ENCODE data around the gene CDKAL1. TPM values are rescaled to one million over a fixed set of nuclear protein-coding genes. Genes with fewer than 3 reads are reported as not detected.

Gene CDKAL1
- total RNA-seq, 2 donors from 2014 or later = 23.5 to 26.4 TPM

DNA sequence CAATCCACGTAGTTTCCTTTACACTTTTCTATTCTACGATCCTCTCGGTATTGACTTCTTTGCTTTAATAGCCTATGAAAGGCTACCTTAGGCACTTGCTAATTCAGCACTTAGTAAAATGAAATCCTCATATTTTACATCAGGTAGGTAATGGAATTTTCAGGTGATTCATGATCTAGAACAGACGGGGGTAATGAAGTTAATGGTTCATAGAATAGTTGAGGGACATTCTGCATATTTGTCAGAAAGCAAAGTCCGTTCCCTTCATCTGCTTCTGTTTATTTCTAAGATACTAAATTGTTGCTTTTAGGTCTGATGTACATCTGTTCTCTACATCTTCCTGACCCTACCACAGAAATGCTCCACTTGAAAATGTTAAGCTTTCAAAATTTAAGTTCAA lies 431.7 kb downstream of the CDKAL1 start:
- Histone ChIP-seq H3K4me1 (ENCODE audit: control insufficient read depth, insufficient read depth, low read length) (no peaks in the 10 kb centered on the region), H3K9ac (ENCODE audit: extremely low read depth, low read length, poor library complexity, severe bottlenecking) (no peak overlapping the region), H3K36me3 (ENCODE audit: control insufficient read depth, insufficient read depth, low read length) (no peaks in the 10 kb centered on the region), H3K27ac (ENCODE audit: low read depth, low read length) (no peak overlapping the region), H3K9me3 (ENCODE audit: control insufficient read depth, low read length) (peaks cover 35% of the 10 kb centered on the region), H3K4me3 (ENCODE audit: low read length) (no peak overlapping the region), H3K27me3 (ENCODE audit: control insufficient read depth, insufficient read depth, low read length, poor library complexity, severe bottlenecking) (no peaks in the 10 kb centered on the region)
- no peak overlapping the region for H3K4me3 Mint-ChIP-seq
- TF ChIP-seq, protein P1, sequence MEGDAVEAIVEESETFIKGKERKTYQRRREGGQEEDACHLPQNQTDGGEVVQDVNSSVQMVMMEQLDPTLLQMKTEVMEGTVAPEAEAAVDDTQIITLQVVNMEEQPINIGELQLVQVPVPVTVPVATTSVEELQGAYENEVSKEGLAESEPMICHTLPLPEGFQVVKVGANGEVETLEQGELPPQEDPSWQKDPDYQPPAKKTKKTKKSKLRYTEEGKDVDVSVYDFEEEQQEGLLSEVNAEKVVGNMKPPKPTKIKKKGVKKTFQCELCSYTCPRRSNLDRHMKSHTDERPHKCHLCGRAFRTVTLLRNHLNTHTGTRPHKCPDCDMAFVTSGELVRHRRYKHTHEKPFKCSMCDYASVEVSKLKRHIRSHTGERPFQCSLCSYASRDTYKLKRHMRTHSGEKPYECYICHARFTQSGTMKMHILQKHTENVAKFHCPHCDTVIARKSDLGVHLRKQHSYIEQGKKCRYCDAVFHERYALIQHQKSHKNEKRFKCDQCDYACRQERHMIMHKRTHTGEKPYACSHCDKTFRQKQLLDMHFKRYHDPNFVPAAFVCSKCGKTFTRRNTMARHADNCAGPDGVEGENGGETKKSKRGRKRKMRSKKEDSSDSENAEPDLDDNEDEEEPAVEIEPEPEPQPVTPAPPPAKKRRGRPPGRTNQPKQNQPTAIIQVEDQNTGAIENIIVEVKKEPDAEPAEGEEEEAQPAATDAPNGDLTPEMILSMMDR (conservative IDR thresholded peaks at IDR 0.05) = no peak
- H3K36me3 Mint-ChIP-seq (ENCODE audit: low read depth) = peaks cover 13% of the 10 kb centered on the region
- H3K27ac Mint-ChIP-seq = no peak overlapping the region
- H3K9me3 Mint-ChIP-seq = peaks cover 17% of the 10 kb centered on the region
- H3K4me1 Mint-ChIP-seq = no peaks in the 10 kb centered on the region
- no peak for DNase-seq
- H3K27me3 Mint-ChIP-seq (ENCODE audit: insufficient read depth) = no peaks in the 10 kb centered on the region
- WGBS, 2 experiments (ENCODE audit: insufficient coverage in 1 of 2, insufficient read length in 1 of 2) = 97% methylated on average over 5 of the region's 5 CpGs; no CpG with 5 or more reads in 1 of the 2 experiments

DNA sequence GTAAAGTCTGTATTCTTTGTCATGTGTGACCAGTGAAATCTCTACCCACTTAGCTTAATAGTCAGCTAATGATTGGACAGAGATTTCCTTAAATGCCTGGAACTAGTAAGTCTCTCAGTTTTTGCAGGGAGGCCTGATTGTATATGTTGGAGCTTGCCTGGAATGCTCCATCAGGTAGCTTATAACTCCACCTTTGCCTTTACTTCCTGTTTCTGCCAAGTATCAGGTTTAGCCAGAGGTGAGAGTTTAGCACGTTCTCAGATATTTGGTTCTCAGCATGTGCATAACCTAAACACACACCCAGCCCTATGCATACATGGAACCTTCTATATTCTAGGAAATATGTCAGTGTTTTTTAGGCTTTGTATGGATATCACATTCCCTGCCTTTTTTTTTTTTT lies 435.3 kb downstream of the CDKAL1 start:
- DNase-seq = no peak
- no peak overlapping the region for H3K9ac ChIP-seq (ENCODE audit: extremely low read depth, low read length, poor library complexity, severe bottlenecking)
- Mint-ChIP-seq H3K27ac (no peak overlapping the region), H3K9me3 (peaks cover 17% of the 10 kb centered on the region), H3K27me3 (ENCODE audit: insufficient read depth) (no peaks in the 10 kb centered on the region), H3K4me3 (no peak overlapping the region), H3K36me3 (ENCODE audit: low read depth) (peaks cover 9% of the 10 kb centered on the region), H3K4me1 (no peaks in the 10 kb centered on the region)
- H3K4me3 ChIP-seq (ENCODE audit: low read length) = no peak overlapping the region
- WGBS, 2 experiments (ENCODE audit: insufficient coverage in 1 of 2, insufficient read length in 1 of 2) = 88% methylated on average over 1 of the region's 1 CpG; no CpG with 5 or more reads in 1 of the 2 experiments
- H3K27ac ChIP-seq (ENCODE audit: low read depth, low read length) = no peak overlapping the region
- H3K9me3 ChIP-seq (ENCODE audit: control insufficient read depth, low read length) = peaks cover 35% of the 10 kb centered on the region
- H3K36me3 ChIP-seq (ENCODE audit: control insufficient read depth, insufficient read depth, low read length) = no peaks in the 10 kb centered on the region
- H3K27me3 ChIP-seq (ENCODE audit: control insufficient read depth, insufficient read depth, low read length, poor library complexity, severe bottlenecking) = no peaks in the 10 kb centered on the region
- H3K4me1 ChIP-seq (ENCODE audit: control insufficient read depth, insufficient read depth, low read length) = no peaks in the 10 kb centered on the region
- TF ChIP-seq, protein P1 (conservative IDR thresholded peaks at IDR 0.05) = no peak

DNA sequence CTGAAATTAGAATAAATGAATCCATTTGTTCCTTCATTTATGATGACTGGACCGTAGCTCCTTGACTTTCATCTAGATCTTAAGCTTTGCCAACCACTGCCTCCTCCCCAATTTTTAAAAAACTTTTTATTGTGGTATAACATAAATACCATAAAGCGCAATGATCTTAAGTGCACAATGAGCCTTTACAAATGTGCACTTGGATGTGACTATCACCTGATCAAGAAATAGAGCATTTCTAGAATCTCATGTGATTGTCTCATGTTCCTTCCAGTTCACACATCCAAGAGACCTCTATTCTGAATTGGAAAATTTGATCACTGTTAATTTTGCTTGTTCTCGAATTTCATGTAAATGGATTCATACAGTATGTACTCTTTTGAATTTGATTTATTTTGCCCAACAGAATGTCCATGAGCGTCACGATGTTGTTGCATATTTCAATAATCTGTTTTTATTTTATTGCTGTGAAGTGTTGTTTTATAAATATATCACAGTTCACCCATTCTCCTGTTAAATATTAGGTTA lies 442.2 kb downstream of the CDKAL1 start:
- DNase-seq = no peak

More for the DNA sequence above, 442.2 kb downstream of the CDKAL1 start:
- Histone ChIP-seq H3K36me3 (ENCODE audit: control insufficient read depth, insufficient read depth, low read length) (no peaks in the 10 kb centered on the region), H3K27ac (ENCODE audit: low read depth, low read length) (no peak overlapping the region), H3K4me3 (ENCODE audit: low read length) (no peak overlapping the region), H3K4me1 (ENCODE audit: control insufficient read depth, insufficient read depth, low read length) (no peaks in the 10 kb centered on the region), H3K27me3 (ENCODE audit: control insufficient read depth, insufficient read depth, low read length, poor library complexity, severe bottlenecking) (no peaks in the 10 kb centered on the region), H3K9ac (ENCODE audit: extremely low read depth, low read length, poor library complexity, severe bottlenecking) (no peak overlapping the region), H3K9me3 (ENCODE audit: control insufficient read depth, low read length) (no peaks in the 10 kb centered on the region)
- no peaks in the 10 kb centered on the region for H3K27me3 Mint-ChIP-seq (ENCODE audit: insufficient read depth)
- H3K36me3 Mint-ChIP-seq (ENCODE audit: low read depth) = no peaks in the 10 kb centered on the region
- H3K4me1 Mint-ChIP-seq = no peaks in the 10 kb centered on the region
- WGBS, 2 experiments (ENCODE audit: insufficient coverage in 1 of 2, insufficient read length in 1 of 2) = 94% methylated on average over 5 of the region's 5 CpGs; no CpG with 5 or more reads in 1 of the 2 experiments
- no peaks in the 10 kb centered on the region for H3K9me3 Mint-ChIP-seq
- H3K27ac Mint-ChIP-seq = no peak overlapping the region
- no peak overlapping the region for H3K4me3 Mint-ChIP-seq
- TF ChIP-seq, protein P1 (conservative IDR thresholded peaks at IDR 0.05) = no peak

Measured in endodermal cell (in vitro differentiated cells).